Upper lobe of left lung (tissue), 4 donors: ENCODE results near the gene AFF3.

Experiments used
- CTCF ChIP-seq, 6 experiments: fragments of 450-650 bp in 4 of 6; fragments of 200-600 bp in 2 of 6; sonication (generic) in 2 of 6; IDR thresholded peaks; one replicate each; pipeline ENCODE4 v1.5.1; 2016 to 2019; ENCODE audit warnings: antibody characterized with exemption in 6 of 6
- EP300 ChIP-seq, 4 donors: sonication (generic); formaldehyde crosslinking; IDR thresholded peaks; one replicate each; pipeline ENCODE4 v1.5.1; 2017; ENCODE audit warnings: antibody characterized with exemption in 4 of 4, control low read depth in 2 of 4
- POLR2A ChIP-seq, 4 donors: fragments of 450-650 bp; IDR thresholded peaks; one replicate each; pipeline ENCODE4 v1.5.1; 2016 to 2017; ENCODE audit warnings: antibody characterized with exemption in 4 of 4, mild to moderate bottlenecking in 2 of 4

DNA sequence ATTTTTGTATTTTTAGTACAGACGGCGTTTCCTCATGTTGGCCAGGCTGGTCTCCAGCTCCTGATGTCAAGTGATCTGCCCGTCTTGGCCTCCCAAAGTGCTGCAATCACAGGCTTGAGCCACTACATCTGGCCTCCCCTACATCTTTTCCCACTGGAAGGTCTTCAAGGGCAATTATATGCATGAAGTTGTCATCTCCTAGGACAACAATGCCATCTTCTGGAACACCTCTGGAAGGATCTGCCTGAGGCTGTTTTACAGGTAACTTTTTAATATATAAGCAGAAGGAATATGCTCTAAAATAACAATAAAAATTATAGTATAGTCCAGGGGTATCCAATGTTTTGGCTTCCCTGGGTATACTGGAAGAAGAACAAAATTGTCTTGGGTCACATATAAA lies 321.4 kb downstream of the AFF3 start:
- TF ChIP-seq CTCF (IDR thresholded peaks at IDR 0.05) = no peak
- no peak for TF ChIP-seq POLR2A (IDR thresholded peaks at IDR 0.05)
- no peak for TF ChIP-seq EP300 (IDR thresholded peaks at IDR 0.05)
